ENCODE data around the gene MFSD8.

DNA sequence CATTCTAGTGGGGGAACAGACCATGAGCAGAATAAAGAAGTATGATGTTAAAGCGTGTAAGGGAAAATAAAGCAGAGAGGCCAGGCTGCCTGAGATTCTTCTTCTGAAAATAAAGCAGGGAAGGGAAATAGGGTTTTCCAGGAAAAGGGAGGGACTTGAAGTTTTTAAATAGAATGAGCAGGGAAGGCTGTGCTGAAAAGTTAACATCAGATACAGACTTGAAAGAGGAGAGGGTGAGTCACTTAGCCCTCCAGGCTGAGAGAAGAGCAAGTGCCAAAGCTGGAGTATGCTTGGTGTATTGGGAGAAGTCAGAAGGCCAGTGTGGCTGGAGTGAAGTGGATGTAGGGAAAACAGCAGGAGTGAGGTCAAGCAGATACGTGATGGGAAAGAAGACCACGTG lies 94.3 kb downstream of the MFSD8 start:
- TF ChIP-seq POLR2A (IDR thresholded peaks at IDR 0.05; ENCODE audit: low read depth, low read length), result no peak
- TF ChIP-seq USF2 (IDR thresholded peaks at IDR 0.05; ENCODE audit: low read depth, low read length), result no peak
- no peak for TF ChIP-seq CTCF (conservative IDR thresholded peaks at IDR 0.05; ENCODE audit: low read depth, low read length)
- no peak for TF ChIP-seq MAZ (IDR thresholded peaks at IDR 0.05; ENCODE audit: borderline replicate concordance, low read depth, low read length)
- no peak for TF ChIP-seq RAD21 (IDR thresholded peaks at IDR 0.05; ENCODE audit: low read length)
- no peak for TF ChIP-seq MAFK (IDR thresholded peaks at IDR 0.05; ENCODE audit: low read depth, low read length)
- no peak for TF ChIP-seq CEBPB (IDR thresholded peaks at IDR 0.05; ENCODE audit: low read depth, low read length)
- no peak for TF ChIP-seq ELK1 (IDR thresholded peaks at IDR 0.05; ENCODE audit: borderline replicate concordance, low read depth, low read length)
- 0 out of 2 replicates have a peak, but pooled peaks have one; percentile 15 for TF ChIP-seq FOS (IDR thresholded peaks at IDR 0.05; ENCODE audit: low read depth, low read length)
- no peak for TF ChIP-seq RCOR1 (IDR thresholded peaks at IDR 0.05; ENCODE audit: insufficient replicate concordance, low read length)

Measured in IMR-90 (cell line).